K562 (cell line): Measurements from ENCODE around the gene IPO9. TPM values are rescaled to one million over a fixed set of nuclear protein-coding genes. Genes with fewer than 3 reads are reported as not detected.

Experiments
- AFF1 ChIP-seq, 2 experiments: fragments of 450-650 bp; IDR thresholded peaks; 2 replicates each; pipeline ENCODE4 v1.6.1; 2018; ENCODE audit warnings: mild to moderate bottlenecking in 2 of 2, low read depth in 1 of 2; ENCODE audit not compliant: partially characterized antibody in 2 of 2
- FOSL1 ChIP-seq: fragments of 200-800 bp; sonication (Bioruptor generic); conservative IDR thresholded peaks from 2 replicates; pipeline ENCODE4 v1.6.1; 2016; ENCODE audit warnings: missing genetic modification characterization, missing compliant biosample characterization
- FOXP1 ChIP-seq: sonication (generic); formaldehyde crosslinking; IDR thresholded peaks from 2 replicates; pipeline ENCODE4 v1.8.0; 2022; ENCODE audit warnings: mild to moderate bottlenecking, missing genetic modification reagents
- GATAD2A ChIP-seq: fragments of 450-650 bp; IDR thresholded peaks from 2 replicates; pipeline ENCODE4 v1.6.1; 2017
- KLF1 ChIP-seq: fragments of 450-650 bp; IDR thresholded peaks from 2 replicates; pipeline ENCODE4 v1.6.1; 2016; ENCODE audit warnings: missing genetic modification characterization, missing compliant biosample characterization
- MEIS2 ChIP-seq: fragments of 450-650 bp; IDR thresholded peaks from 2 replicates; pipeline ENCODE4 v1.6.1; 2014; ENCODE audit warnings: mild to moderate bottlenecking; ENCODE audit not compliant: partially characterized antibody
- MXD1 ChIP-seq: fragments of 250-450 bp; sonication (Bioruptor Pico); IDR thresholded peaks from 2 replicates; pipeline ENCODE4 v1.8.0; 2021; ENCODE audit warnings: borderline replicate concordance, mild to moderate bottlenecking, moderate library complexity; ENCODE audit not compliant: poor library complexity, severe bottlenecking
- ZNF511 ChIP-seq: sonication (generic); formaldehyde crosslinking; IDR thresholded peaks from 2 replicates; pipeline ENCODE4 v1.8.0; 2022; ENCODE audit warnings: mild to moderate bottlenecking, missing genetic modification reagents
- polyA plus RNA-seq, 8 experiments: library from polyadenylated mRNA; depleted of rRNA in 4 of 8; stranded (reverse) in 5 of 8; unstranded in 3 of 8; fragments of >200 nt; fragmentation: Nextera tagmentation in 2 of 8; fragmentation: Illumina TruSeq in 1 of 8; extraction: Ambion mirVana in 2 of 8; extraction: Trizol in 1 of 8; gene quantifications; 2 replicates each; pipeline versions ENCODE4 v1.2.1 to v1.2.3, GENCODE V29; 2011 to 2014; ENCODE audit warnings: inconsistent platforms in 1 of 8, missing spikeins in 1 of 8
- total RNA-seq, 7 experiments: library from RNA; depleted of rRNA in 6 of 7; stranded (reverse); fragments of >200 nt in 6 of 7; fragmentation: Illumina TruSeq in 2 of 7; extraction: Trizol in 2 of 7; gene quantifications; 2 replicates each; pipeline versions ENCODE4 v1.2.1 to v1.2.3, GENCODE V29; 2011 to 2021; ENCODE audit warnings: low replicate concordance in 1 of 7
- TF ChIP-seq, protein P1 (sequence below), 2 experiments: IDR thresholded peaks; 2 replicates each; pipeline ENCODE4 v1.6.1; 2012; ENCODE audit warnings: improper control_type of control experiment in 2 of 2, low read depth in 2 of 2, low read length in 2 of 2, borderline replicate concordance in 1 of 2

IPO9 gene
- total and polyA plus RNA-seq, 9 of the 15 experiments (the other 6 are each of a cell fraction or from before 2014, with no cell fraction given), result 27.9 to 78.6 (median 43.9) TPM

DNA sequence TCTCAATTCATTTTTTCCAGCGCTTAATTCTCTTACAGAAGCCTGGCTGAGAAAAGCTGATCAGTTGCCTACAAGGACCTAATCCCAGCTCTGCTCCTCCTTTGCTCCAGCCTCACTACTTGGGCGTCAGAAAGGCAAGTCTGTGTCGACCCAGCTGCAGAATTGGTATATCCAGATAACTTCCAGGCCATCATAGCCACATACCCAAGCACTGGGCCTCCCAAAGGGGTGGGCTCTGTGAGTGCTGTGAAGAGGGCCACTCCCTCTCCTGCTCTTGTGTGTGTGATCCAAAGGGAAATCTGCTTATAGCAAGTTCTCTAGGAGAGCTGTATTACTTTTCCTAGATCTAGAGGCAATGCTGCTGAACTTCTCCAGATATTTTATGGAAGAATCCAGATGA is 99.3 kb downstream of the IPO9 start (continued):
- TF ChIP-seq KLF1 (tag) (no peak), GATAD2A (no peak), AFF1 (IDR thresholded peaks at IDR 0.05; ENCODE audit: low read depth in 1 of 2, partially characterized antibody in 2 of 2) (no peak), MEIS2 (no peak), FOXP1 (CRISPR knock-in tag) (no peak), MXD1 (CRISPR knock-in tag) (no peak), ZNF511 (CRISPR knock-in tag) (no peak), FOSL1 (no peak)
- TF ChIP-seq, protein P1, sequence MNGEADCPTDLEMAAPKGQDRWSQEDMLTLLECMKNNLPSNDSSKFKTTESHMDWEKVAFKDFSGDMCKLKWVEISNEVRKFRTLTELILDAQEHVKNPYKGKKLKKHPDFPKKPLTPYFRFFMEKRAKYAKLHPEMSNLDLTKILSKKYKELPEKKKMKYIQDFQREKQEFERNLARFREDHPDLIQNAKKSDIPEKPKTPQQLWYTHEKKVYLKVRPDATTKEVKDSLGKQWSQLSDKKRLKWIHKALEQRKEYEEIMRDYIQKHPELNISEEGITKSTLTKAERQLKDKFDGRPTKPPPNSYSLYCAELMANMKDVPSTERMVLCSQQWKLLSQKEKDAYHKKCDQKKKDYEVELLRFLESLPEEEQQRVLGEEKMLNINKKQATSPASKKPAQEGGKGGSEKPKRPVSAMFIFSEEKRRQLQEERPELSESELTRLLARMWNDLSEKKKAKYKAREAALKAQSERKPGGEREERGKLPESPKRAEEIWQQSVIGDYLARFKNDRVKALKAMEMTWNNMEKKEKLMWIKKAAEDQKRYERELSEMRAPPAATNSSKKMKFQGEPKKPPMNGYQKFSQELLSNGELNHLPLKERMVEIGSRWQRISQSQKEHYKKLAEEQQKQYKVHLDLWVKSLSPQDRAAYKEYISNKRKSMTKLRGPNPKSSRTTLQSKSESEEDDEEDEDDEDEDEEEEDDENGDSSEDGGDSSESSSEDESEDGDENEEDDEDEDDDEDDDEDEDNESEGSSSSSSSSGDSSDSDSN (IDR thresholded peaks at IDR 0.05; ENCODE audit: borderline replicate concordance in 1 of 2, low read depth in 2 of 2, low read length in 2 of 2), result no peak
